GM19452 (cell line): ENCODE results near the gene PARD3.
A peak's percentile ranks its signal among the peaks of the same experiment; 100 is the strongest.
"Not testable (repeated sequence)": the region's sequence is repeated elsewhere in the genome, so short reads cannot be mapped to it uniquely, and the experiment has no call there.

Experiments
- ATAC-seq: cut with Tn5 transposase; IDR thresholded peaks from one replicate; pipeline ENCODE4 v1.9.1; 2021; ENCODE audit not compliant: unreplicated experiment

Gene PARD3

DNA sequence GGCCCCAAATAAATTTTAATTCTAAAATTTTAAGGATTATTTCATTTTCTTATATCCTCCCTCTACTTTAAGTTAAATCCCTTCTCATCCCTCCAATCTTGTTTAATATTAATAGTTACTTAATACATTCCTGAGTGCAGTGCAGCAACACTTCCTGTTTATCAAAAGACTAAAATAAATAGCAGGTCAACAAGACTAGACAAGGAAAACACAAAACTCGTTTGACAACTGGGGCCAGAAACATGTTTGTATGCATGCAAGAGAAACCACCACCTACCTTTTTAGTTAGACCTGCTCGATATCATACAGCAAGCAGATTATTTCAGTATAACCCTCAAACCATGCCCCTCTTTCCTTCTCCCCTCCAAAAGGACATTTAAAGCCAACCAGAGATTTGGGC lies 95.8 kb downstream of the PARD3 start:
- no peak for ATAC-seq

DNA sequence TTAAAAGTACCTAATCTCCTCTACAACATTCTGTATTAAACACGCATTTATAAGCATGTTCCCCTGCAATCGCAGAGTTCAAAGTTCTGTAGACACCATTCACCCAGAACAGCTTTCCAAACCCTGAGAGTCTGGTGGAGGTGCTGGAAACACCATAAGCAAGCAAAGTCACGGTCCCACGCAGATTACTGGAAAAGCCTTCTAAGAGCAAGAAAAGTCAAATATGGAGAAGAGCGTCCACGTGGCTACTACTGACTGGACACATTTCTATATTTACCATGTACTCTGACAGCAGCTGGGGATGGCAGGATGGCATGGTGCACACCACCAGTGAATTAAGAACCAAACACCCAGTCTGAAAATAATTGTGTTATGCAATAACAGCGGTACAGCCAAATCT lies 97.7 kb downstream of the PARD3 start:
- no peak for ATAC-seq

DNA sequence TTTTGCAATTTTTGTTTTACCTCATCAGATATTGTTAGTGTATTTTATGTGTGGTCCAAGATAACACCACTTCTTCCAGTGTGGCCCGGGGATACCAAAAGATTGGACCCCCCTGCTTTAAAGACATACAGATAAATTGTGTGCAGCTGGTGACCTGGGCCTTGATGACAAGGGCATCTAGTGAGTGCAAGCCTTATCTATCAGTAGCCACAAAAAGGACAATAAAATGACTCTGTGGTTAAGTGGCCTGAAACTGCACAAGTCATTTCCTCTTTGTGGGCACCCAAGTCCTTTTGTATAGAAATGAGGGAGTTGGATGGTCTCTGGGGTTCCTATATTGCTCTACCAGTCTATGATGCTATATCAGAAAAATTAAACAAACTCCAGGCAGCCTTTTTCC lies 98.1 kb downstream of the PARD3 start:
- peak; percentile 88 for ATAC-seq

DNA sequence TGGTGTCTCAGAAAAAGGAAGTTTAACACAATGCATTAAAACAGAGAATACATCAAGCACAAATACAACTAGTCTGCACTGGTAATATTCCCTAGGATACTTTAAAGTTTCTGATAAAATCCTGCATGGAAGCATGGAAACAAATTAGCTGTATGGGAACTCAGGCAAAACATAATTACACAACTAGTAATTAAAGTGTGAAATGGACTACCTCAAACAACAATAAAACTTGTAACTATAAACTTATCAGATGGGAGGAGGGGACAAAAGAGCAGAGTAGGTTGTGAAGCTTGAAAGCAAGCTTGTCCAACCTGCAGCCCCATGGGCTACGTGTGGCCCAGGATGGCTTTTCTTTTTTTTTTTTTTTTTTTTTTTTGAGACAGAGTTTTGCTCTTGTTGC lies 98.9 kb downstream of the PARD3 start:
- no peak for ATAC-seq

DNA sequence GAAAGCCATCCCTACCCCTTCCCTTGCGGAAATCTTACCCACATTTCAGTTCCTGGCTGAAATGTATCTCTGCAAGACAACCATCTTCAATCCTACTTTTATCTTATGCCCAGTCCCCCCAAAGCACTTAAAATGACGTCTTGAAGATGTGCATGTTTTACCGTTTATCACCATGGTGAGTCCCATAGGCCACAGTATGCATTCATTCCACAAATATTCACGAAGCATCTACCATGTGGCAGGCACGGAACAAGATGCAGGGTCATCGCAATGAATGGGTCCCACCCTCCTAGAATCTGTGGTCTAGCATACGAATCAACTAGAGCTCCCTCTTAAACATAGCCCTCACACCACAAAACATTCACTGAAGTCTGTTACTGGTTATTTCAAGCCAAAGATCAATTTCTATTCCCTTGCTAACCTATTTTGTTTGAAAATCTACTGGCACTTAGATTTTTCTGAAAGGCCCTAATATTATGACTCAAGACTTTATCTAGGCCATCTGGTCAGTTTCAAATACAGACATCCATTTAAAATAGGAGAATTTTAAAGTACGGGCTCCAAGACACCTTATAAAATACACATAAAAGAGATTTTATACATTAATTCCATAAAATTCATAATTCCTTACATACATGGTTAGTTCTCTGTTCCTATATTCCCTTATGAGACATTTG lies 99.4 kb downstream of the PARD3 start:
- ATAC-seq: no peak

DNA sequence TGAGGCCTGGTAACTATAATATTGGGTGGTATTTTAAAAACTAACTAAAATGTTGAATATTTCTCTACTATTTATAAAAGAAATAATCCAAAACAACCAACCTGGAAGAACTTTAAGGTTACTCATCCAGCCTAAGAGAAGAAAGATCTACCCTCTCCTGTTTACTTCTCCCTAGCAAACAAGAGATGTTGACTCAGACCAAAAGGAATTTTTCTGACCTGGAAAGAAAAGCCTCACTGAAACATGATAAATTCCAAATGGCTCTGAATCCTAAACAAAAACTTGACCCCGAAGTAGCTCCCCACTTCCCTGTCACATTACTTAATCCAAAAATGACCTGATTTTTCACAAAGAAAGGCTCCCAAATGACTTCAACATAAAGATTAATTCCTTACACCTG lies 101.2 kb downstream of the PARD3 start:
- no peak for ATAC-seq

DNA sequence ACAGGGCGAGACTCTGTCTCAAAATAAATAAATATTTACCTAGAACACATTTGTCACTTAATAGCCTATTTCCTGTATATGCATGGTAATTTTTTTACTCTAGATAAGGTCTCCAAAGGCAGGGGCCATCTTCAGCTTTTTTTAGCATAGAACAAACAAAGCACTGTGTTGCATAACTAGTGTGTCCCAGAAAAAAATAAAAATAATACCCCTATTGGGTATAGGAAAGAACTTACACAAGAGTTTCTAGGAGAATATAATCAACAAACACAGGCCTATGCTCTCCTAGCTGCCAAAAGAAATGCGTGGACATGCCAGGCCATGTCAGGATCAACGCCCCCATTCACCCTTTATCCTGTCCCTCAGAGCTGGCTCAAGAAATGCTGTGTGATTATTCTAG lies 103.6 kb downstream of the PARD3 start:
- no peak for ATAC-seq

DNA sequence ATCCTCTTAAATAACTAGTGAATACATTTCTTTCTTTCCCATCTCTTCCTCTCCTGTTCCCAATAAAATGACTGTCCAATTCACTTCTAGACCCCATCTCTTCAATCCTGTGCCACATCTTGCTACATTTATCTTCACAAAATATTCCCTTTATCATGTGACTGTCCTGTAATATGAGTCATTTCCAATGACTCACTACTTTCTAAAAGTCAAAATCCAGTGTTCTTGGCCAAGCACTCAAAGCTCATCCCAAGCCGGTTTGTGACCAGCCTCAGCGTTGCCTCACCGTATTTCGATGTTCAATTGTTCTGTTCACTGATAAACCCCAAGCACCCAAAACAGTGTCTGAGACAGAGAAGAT lies 104.7 kb downstream of the PARD3 start:
- no peak for ATAC-seq

DNA sequence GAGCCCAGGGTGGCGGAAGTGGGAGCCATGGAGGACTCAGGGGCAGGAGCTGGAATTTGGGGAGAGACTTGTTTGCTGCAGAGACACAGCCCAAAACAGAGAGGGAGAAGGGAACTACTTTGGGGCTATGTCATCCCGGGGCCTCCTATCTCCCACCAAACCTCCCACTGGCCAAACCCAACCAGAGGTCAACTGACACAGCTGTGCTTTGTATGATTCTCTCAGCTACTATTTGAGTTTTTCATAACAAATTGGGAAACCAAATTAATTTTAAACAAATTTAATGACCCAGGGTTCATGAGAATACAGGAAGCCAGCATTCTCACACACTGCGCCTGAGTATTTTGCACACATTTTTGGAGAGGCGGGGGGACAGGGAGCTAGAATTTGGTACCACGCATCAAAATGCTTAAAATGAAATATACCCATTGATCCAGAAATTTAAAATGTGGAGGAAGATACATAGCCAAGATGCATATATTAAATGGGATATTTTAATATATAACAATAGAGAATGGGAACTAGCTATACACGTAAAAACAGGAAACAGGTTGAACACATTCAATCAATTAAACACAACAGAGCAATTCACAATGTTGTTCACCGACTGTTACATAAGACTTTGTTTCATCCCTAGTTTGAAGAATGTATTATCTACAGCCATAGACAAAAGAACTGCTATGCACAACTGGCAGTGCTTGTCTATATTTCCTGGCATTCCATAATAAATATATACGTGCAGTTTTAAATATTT lies 105.3 kb downstream of the PARD3 start:
- ATAC-seq: no peak

DNA sequence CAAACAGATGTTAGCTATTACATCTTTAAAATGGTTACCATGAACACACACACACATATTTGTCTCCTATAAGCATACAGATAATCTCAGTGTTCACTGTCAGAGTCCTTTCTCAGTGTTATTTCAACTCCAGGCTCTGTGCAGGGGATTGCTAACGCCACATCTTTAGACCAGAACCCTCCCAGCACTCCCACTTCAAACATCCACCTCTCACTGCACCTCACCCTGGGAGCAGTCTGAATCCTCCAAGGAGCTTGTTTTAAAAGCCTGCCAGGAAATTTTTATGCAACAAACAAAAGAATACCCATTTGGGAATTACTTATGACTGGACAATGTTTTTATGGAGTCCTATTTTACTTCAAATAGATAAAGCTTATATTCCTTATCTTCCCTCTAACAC lies 107.4 kb downstream of the PARD3 start:
- ATAC-seq: no peak

DNA sequence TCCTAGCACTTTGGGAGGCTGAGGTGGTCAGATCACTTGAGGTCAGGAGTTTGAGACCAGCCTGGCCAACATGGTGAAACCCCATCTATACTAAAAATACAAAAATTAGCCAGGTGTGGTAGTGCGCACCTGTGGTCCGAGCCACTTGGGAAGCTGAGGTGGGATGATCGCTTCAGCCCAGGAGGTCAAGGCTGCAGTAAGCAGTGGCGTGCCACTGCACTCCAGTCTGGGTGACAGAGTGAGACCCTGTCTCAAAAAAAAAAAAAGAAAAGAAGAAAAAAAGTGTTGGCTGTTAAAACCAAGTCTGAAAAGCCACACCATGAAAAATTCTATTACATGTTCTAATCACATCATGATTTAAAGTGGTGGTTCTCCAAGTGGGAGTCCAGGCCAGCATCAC lies 108.1 kb downstream of the PARD3 start:
- not testable (repeated sequence) for ATAC-seq

DNA sequence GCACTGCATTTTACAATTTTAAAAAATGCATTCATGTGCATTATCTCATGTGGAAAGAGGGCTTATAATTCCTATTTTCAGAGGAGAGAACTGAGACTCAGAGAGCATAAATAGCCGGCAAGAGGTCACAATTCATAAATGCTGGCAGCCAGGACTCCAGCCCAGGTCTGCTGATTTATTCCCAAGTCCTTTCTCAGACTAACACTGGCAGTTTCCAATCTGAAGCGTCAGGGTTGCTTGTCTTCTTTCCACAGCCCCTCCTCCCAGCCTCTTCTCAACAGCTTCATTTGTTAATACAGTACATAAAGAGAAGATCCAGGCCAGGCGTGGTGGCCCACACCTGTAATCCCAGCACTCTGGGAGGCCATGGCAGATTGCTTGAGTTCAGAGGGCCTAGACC lies 108.9 kb downstream of the PARD3 start:
- ATAC-seq: no peak

DNA sequence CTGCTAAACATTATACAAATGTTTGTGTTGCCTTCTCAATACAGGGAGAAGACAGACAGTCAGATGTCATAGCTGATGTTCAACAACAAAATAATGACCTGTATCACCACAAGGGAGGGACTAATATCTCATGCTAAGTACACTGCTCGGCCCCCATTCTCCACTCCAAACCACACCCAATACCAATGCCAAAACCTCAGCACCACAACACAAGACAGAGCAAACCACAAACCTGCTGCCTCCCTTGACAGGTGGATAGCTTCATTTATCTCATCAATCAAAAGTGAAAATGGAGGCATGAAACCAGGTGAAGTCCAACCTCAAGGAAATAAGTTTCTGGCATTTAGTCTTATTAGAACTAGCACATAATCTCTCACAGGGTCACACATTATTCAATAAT lies 109.5 kb downstream of the PARD3 start:
- ATAC-seq: no peak

DNA sequence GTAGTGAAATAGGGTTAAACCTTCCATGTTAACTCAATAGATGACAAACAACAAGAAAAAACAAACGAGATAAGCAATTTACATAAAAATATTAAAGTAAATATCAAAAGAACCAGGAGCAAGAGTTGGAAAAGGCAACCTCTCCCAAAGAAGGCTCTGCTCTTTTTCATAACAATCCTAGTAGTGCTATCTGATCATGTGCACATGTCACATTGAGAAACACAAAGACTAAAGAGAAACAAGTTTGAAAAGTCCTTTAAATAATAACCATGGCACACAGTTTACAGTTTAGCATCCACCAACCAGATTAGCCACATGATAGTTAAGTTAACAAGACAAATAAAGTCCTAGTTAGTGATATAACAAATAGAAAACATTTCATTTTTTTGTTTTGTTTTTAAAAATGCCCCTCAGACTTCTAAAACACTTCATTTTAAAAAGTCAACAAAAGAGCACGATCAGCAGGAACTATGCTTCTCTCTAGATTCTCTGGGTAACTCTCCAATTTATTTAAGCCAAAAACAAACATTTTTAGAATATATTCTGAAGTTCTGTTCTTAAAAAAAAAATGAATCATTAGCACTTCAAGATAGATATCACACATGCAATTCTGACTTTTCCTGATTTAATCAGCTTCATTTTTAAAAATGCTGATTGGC lies 110.4 kb downstream of the PARD3 start:
- ATAC-seq: no peak

DNA sequence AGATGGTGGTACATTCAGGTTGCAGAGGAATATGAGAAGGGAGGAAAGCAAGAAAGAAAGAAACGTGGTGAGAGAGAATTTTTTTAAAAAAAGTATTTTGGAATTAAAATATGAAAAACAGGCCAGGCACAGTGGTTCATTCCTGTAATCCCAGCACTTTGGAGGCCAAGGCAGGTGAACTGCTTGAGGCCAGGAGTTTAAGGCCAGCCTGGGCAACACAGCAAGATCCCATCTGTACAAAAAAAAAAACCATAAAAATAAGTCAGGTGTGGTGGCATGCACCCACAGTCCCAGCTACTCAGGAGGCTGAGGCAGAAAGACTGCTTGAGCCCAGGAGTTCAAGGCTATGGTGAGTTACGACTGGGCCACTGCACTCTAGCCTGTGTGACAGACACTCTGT lies 112.1 kb downstream of the PARD3 start:
- no peak for ATAC-seq

DNA sequence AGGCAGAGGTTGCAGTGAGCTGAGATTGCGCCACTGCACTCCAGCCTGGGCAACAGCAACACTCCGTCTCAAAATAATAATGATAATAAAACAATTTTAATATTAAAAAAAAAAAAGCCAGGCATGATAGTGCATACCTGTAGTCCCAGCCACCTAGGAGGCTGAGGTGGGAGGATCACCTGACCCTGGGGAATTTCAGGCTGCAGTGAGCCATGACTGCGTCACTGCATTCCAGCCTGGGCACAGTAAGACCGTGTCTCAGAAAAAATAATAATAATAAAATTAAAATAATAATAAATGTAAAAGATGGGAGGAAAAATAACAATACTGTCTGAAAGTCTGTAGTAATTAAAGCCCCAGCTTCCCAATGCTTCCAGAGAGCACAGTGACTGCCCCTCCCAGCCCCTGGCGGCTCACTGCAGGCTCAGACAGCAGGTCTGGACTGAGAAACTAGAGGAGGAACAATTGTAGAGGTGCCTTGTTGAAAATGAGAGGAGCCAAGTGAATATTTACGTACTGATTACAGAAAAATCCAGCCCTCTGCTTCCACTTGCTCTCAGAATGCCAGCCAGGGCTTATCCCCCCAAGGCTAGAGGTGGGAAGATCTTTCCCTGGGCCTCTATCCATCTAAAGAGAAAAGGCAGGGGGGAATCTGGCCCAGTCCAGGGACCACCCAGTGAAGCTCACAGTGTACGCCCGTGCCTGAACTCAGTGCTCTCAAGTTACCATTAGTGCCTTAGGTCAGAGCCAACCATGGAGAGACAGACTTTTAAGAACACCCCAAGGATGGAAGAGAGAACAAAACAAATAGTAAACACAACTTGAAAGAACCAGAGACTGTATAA lies 112.8 kb downstream of the PARD3 start:
- no peak for ATAC-seq

DNA sequence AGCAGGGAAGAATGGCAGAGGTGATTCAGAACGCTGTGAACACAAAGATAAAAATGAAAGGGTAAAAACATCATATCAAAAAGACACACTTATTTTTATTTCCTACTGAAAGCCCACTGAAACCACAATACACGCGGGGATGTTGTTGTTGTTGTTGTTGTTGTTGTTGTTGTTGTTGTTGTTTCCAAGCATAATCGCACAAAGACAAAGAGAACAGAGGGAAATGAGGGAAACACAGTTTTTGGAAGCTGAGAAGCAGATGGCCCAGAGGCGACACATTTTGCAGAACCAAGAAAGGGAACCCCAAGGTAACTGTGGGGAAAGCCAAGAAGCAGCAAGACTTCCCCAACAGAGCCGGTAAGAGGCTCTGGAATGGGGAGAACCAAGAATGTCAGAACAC lies 113.9 kb downstream of the PARD3 start:
- no peak for ATAC-seq

DNA sequence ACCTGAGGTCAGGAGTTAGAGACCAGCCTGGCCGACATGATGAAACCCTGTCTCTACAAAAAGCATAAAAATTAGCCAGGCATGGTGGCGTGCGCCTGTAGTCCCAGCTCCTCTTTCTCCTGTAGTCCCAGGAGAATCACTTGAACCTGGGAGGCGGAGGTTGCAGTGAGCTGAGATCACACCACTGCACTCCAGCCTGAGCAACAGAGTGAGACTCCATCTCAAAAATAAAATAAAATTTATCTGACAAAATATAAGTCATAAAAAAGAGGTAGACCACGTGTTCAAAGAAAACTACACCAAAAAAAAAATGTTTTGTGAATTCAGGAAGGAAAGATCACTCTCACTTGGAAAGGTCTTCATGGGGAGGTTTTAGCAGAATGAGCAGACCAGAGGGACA lies 114.3 kb downstream of the PARD3 start:
- ATAC-seq: not testable (repeated sequence)

DNA sequence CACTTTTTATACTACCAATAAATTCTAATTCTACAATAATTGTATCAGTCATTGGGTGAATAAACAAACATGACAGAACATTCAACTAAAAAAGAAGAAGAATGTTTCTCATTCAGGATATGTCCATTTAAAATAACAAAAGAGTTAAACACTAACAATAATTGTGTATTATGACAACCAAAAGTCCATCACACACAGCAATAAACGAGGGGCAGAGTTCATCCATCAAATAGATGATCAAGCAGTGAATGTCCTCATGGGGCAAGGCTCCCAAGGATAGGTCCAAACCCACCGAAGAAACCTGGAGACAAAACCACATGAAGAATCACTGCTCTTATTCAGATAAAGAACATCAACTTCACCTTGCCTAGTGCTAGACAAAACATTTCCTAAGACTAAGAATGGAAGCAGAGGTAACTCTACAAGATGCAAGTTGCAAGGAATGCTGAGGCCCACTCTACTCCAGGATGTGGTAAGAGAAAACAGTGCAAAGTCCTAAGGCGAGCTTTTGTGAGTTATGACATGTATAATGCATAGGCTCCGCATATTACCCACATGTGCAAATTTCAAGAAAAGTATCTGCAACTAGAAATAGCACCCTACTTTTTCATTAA lies 115.1 kb downstream of the PARD3 start:
- ATAC-seq: no peak

DNA sequence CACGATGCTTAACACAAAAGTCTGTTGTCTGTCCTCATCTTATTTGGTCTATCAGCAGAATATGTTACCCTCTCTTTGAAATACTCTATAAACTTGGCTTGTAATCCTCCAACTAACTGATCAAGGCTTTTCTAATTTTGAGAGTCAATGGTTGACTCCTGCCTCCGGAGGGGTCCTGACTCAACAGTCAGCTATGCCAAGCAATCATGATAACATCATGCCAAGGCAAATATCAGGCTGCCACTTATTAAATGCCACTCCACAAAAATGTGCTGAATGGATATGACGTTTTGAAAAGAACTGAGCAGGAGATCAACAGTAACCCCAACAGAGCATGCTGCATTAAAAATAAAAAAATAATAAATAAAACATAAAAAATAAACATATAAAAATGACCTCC lies 116.1 kb downstream of the PARD3 start:
- ATAC-seq: no peak

DNA sequence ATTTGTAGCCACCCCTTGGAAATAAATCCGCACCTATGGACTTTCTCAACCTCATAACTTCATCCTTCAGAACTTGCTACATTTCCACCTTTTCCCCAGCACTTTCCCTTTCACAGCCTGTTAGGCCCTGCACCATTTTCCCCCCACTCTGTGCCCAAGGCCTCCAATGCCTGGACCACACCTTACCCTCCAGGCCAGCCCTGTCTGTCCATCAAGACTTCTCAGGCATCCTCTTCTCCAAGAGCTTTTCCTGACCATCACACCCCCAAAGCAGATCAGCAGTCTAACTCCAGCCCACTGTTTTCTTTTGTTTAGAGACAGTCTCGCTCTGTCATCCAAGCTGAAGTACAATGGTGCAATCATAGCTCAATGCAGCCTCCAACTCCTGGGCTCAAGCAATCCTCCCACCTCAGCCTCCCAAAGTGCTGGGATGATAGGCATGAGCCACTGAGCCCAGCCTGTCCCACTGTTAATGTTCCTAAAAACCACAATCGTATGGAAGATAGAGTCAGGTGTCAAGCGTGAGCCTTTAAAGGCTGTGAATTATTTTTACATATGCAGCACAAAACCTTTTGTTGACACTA lies 116.8 kb downstream of the PARD3 start:
- ATAC-seq: no peak
